HG03039 (cell line): ENCODE data around the gene HSPA1L.
A peak's percentile ranks its signal among the peaks of the same experiment; 100 is the strongest.

ENCODE experiments used
- ATAC-seq: cut with Tn5 transposase; IDR thresholded peaks from one replicate; pipeline ENCODE4 v1.9.1; 2021; ENCODE audit warnings: mild to moderate bottlenecking, moderate library complexity; ENCODE audit not compliant: unreplicated experiment

HSPA1L gene

GRCh38 chr6:31784098-31784925, 30.8 kb downstream of the HSPA1L start:
- ATAC-seq, result no peak

DNA sequence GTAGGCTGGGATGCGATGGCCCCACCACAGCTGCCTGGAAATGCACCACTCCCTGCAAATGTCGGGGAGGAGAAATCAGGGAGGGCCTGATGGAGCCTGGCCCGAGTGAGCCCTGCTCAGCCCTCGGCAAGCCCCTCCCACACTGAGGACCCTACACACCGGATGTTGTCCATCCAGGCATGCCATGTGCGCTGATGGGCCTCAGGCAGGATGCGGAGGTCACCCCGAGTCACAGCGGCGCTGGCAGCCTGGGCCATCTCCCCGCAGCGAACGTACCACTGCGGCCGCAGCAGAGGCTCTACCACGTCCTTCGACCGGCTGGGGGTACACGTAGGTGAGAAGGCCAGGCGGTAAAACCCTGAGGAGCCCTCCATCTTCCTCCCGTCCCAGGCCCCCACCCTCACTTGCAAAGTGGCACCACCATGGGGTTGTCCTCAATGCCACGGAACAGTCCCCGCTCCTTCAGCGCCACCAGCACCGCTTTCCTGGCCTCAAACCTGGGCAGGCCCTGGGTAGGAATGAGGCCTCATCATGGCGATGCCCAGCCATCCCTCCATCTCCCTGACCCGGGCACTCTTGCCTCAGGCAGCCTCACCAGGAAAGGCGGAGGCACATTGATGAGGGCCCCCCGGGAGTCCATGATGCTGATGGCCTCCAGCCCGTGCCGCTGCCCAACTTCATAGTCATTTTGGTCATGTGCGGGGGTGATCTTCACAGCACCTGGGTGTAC, 32.8 kb downstream of the HSPA1L start:
- ATAC-seq, result no peak

- ATAC-seq, result no peak
Observed at GRCh38 chr6:31781244-31782125, 33.6 kb downstream of the HSPA1L start.

- no peak for ATAC-seq
Observed at GRCh38 chr6:31780507-31781243, 34.4 kb downstream of the HSPA1L start.

DNA sequence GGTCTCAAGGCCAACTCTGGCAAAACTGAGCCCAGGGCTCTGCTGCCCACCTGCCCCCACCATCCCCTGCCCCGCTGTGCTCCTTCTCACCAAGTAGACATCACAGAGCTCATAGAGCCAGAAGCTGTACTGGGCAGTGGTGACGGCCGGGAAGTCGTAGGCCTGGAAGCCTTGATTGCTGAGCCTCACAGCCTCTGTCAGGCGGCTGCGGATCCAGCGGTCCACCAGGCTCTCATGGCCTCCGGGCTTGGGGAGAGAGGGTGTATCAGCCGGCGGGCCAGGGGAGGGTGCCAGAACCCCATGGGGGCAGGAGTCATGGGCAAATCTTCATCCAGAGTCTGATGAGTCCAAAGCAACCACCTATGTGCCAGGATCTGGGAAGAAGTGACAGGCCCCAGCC, 35.2 kb downstream of the HSPA1L start:
- no peak for ATAC-seq

- no peak for ATAC-seq
Observed at GRCh38 chr6:31778999-31779885, 35.8 kb downstream of the HSPA1L start.

GRCh38 chr6:31778193-31778592, 36.9 kb downstream of the HSPA1L start:
- no peak for ATAC-seq

- ATAC-seq, result no peak
Observed at GRCh38 chr6:31777667-31778050, 37.4 kb downstream of the HSPA1L start.

- ATAC-seq, result peak; percentile 36
Observed at GRCh38 chr6:31776989-31777666, 38.0 kb downstream of the HSPA1L start, which contains the start of gene VWA7. TSS of gene VWA7 (minus strand) at chr6:31777328. CDS start at chr6:31776779, 549 bp downstream.

GRCh38 chr6:31776485-31776988, 38.5 kb downstream of the HSPA1L start:
- ATAC-seq, result no peak

DNA sequence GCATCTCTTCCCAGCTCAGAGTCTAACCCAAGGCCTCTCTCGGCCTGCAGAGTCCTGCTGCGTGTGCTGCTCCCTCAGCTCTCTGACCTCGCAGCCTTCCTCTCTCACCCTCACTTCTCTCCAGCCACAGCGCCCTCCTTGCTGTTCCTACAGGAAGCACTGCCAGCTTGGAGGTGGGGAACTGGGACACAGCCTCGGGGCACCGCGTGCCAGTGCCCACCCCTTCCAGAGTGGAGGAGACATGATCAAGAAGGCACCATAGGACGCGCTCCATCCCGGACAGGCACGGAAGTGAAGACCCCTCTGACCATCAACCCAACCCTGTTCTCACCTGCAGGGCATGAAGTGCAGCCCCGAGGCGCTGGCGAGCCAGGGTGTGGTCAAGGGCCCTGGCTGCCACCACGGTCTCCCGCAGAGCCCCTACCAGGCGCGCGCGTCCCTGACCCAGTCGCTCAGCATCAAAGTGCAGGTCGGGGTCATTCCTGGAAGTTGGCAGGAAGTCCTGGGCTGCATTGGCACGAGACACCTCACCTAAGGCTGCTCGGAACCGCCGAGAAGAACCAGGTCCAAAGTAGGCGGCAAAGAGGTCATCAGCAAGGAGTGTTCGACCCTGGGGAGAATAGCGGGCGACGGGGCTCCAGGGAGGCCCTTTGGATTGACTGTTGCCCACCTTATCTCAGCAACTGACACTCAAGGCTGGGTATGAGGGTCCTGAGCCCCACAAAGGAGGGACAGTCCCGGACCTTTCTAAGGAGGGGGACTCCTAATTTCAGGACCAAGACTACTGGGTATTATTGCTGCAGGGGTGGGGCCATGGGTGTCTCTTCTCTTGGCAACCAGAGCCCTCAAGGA, 39.2 kb downstream of the HSPA1L start:
- no peak for ATAC-seq

- ATAC-seq, result no peak
Observed at GRCh38 chr6:31775184-31775583, 39.9 kb downstream of the HSPA1L start.

- no peak for ATAC-seq
Observed at GRCh38 chr6:31771992-31772358, 43.1 kb downstream of the HSPA1L start.

- no peak for ATAC-seq
Observed at GRCh38 chr6:31770860-31771259, 44.2 kb downstream of the HSPA1L start.

GRCh38 chr6:31769684-31770371, 45.3 kb downstream of the HSPA1L start:
- no peak for ATAC-seq

DNA sequence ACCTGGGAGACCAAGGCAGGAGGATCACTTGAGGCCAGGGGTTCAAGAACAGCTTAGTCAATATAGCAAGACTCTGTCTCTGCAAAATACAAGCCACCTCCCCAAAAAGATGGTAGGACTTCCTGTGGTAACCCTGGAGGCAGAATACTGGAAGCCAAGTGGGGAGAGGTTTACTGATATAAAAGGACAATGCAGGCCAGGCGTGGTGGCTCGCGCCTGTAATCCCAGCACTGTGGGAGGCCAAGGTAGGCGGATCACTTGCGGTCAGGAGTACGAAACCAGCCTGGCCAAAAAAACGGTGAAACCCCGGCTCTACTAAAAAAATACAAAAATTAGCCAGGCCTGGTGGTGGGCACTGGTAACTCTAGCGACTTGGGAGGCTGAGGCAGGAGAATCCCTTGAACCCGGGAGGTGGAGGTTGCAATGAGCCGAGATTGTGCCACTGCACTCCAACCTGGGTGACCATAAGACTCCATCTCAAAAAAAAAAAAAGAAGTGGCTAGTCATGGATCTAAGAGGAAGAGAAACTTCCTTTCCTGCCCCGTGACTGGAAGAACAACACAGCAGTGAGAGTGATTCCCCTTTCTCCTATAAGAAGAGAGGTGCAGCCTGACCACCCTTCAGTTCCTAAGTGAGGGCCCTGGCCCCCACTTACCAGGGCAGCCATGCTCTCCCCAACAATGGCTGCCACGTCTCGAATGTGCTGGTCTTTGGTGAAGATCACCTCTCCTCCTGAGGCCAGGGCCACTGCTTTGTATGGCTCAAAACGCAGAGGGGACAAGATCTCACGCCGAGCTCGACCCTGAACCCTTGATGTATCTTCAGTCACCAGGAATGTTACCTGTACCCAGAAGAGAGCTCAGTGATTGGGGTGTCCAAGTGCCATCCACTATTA, 46.5 kb downstream of the HSPA1L start:
- no peak for ATAC-seq
